GM12872 (cell line): Measurements from ENCODE around the gene MYO18A.
A peak's percentile ranks its signal among the peaks of the same experiment; 100 is the strongest.

Experiments used
- CTCF ChIP-seq: IDR thresholded peaks from 3 replicates; pipeline ENCODE4 v1.5.1; 2011; ENCODE audit warnings: low read depth, mild to moderate bottlenecking, low read length, moderate library complexity; ENCODE audit not compliant: insufficient read depth

Gene MYO18A

DNA sequence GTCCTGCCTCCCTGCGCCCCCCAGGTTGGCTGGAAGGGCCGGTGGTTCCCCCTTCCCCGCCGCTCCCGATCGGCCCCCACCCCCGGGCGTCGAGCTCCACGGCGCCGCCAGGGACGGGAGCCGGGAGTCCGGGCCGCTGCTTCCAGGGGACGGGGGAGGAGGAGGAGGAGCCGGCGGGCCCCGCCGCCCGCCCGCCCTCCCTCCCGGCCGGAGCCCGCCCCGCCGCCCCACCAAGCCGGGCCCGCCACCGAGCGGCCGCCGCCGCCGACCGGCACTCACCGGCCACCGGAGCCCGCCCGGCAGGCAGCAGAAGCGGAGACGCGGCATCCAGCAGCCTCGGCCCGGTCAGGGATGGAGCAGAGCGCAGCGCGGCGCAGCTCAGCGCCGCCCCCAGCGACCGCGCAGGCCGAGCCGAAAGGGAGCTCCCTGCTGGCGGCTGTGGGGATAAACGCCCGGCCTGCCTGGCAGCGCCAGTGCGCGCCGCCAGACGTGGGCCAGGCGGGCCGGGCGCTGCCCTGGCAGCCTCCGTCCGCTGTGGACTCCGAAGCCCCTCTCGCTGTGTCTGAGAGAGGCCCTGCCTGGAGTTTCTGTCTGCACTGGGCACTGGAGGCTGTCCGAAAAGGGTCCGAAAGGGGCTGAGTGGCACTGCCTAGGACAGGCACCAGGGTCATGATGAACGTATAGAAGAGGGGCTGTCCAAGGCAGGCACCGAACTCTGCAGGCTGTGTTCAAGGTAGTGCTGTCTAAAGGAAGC, at the start of gene MYO18A:
MYO18A (minus strand) TSS at position 365 of the 754 bp plus-strand sequence. CDS start 13,458 bp downstream, outside the sequence.
- TF ChIP-seq CTCF, result peak; percentile 94

GRCh38 chr17:29225396-29225795, 45.2 kb upstream of the MYO18A start:
- TF ChIP-seq CTCF, result no peak

DNA sequence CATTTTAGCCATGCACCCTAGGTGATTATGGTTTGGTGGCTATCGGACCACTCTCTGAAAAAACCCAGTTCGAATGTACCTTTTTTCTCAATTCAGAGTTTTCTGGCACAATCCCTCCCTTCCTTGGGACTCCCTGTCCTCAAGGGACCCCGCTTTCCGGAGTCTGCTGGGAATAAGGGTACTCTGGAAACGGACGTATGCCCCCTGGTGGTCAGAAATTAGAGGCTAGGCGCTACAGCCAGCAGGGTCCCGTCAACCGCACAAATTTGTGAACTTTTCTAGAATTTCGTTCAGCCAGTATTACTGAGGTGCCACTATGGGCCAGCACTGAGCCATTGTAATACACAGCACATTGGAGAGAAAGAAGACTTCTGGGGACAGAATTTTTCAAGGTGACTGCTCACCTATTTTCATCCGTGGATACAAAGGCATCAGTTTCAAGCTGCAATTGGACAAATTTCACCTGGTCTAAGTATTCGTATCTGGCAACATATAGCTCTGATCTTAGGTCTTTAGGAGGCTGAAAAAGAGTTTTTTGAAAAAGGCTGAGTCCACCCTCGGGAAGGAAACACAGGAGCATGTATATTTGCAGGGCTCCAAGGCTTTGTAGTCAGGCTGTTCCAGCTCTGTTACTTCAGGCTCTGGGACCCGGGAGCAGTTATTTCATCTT, 39.3 kb upstream of the MYO18A start:
- TF ChIP-seq CTCF, result peak; percentile 84

- no peak for TF ChIP-seq CTCF
Observed at GRCh38 chr17:29216856-29217255, 36.7 kb upstream of the MYO18A start.

GRCh38 chr17:29216181-29216580, 36.0 kb upstream of the MYO18A start:
- no peak for TF ChIP-seq CTCF

GRCh38 chr17:29215717-29216116, 35.5 kb upstream of the MYO18A start:
- TF ChIP-seq CTCF, result no peak

GRCh38 chr17:29215174-29215573, 35.0 kb upstream of the MYO18A start:
- no peak for TF ChIP-seq CTCF
